Stimulated activated CD4-positive, alpha-beta T cell treated with anti-CD3 and anti-CD28 coated beads, Interleukin-4, amount 100 ng/mL, for 48 hours (primary cell): ENCODE measurements around the gene PON1.

Source experiments
- DNase-seq, 2 donors: peaks; one replicate each; pipeline ENCODE4 v3.0.0-alpha.2; 2020; ENCODE audit warnings: low read depth in 2 of 2

PON1 gene

GRCh38 chr7:95317546-95317945 is 6.8 kb downstream of the PON1 start:
- no peak for DNase-seq

- no peak for DNase-seq
Observed at GRCh38 chr7:95316588-95316987, 7.7 kb downstream of the PON1 start.

GRCh38 chr7:95312561-95312960 is 11.8 kb downstream of the PON1 start:
- no peak for DNase-seq

- no peak for DNase-seq
Observed at GRCh38 chr7:95311389-95311788, 12.9 kb downstream of the PON1 start.

- DNase-seq: no peak
Observed at GRCh38 chr7:95309951-95310350, 14.4 kb downstream of the PON1 start.

- DNase-seq: no peak
Observed at GRCh38 chr7:95304990-95305389, 19.3 kb downstream of the PON1 start.

- no peak for DNase-seq
Observed at GRCh38 chr7:95303013-95303905, 21.1 kb downstream of the PON1 start.

- DNase-seq: no peak
Observed at GRCh38 chr7:95298091-95298490, 26.2 kb downstream of the PON1 start.

GRCh38 chr7:95297041-95297440 is 27.3 kb downstream of the PON1 start:
- DNase-seq: no peak

- DNase-seq: no peak
Observed at GRCh38 chr7:95296456-95296855, 27.9 kb downstream of the PON1 start.

GRCh38 chr7:95295397-95295796 is 28.9 kb downstream of the PON1 start:
- no peak for DNase-seq

- DNase-seq: no peak
Observed at GRCh38 chr7:95290166-95290830, 34.0 kb downstream of the PON1 start.

- DNase-seq: no peak
Observed at GRCh38 chr7:95286096-95286495, 38.2 kb downstream of the PON1 start.

GRCh38 chr7:95279417-95279816 is 44.9 kb downstream of the PON1 start:
- DNase-seq: no peak

GRCh38 chr7:95276114-95276513 is 48.2 kb downstream of the PON1 start:
- DNase-seq: no peak

GRCh38 chr7:95269640-95270039 is 54.7 kb downstream of the PON1 start:
- DNase-seq: no peak

- DNase-seq: no peak
Observed at GRCh38 chr7:95267754-95268153, 56.6 kb downstream of the PON1 start.

- DNase-seq: no peak
Observed at GRCh38 chr7:95265634-95266033, 58.7 kb downstream of the PON1 start.

- DNase-seq: no peak
Observed at GRCh38 chr7:95264363-95264891, 59.9 kb downstream of the PON1 start.

GRCh38 chr7:95263785-95264362 is 60.5 kb downstream of the PON1 start:
- no peak for DNase-seq

GRCh38 chr7:95262875-95263274 is 61.5 kb downstream of the PON1 start:
- DNase-seq: no peak

- no peak for DNase-seq
Observed at GRCh38 chr7:95261895-95262415, 62.4 kb downstream of the PON1 start.
